K562 (cell line): Measurements from ENCODE around the gene SUOX. TPM values are rescaled to one million over a fixed set of nuclear protein-coding genes. Genes with fewer than 3 reads are reported as not detected.

Experiments used
- ARID4B ChIP-seq: sonication (generic); formaldehyde crosslinking; IDR thresholded peaks from 2 replicates; pipeline ENCODE4 v1.8.0; 2022; ENCODE audit warnings: mild to moderate bottlenecking, missing genetic modification reagents
- E2F6 ChIP-seq, 2 experiments: IDR thresholded peaks; 2 replicates each; pipeline ENCODE4 v1.6.1; 2011; ENCODE audit warnings: borderline replicate concordance in 1 of 2, control low read depth in 1 of 2, low read depth in 1 of 2, low read length in 1 of 2, mild to moderate bottlenecking in 1 of 2, mixed read lengths in 1 of 2, moderate library complexity in 1 of 2; ENCODE audit not compliant: insufficient read depth in 1 of 2, insufficient read length in 1 of 2, poor library complexity in 1 of 2, severe bottlenecking in 1 of 2; ENCODE audit errors: extremely low read depth in 1 of 2
- FOXP1 ChIP-seq: sonication (generic); formaldehyde crosslinking; IDR thresholded peaks from 2 replicates; pipeline ENCODE4 v1.8.0; 2022; ENCODE audit warnings: mild to moderate bottlenecking, missing genetic modification reagents
- MGA ChIP-seq: fragments of 450-650 bp; IDR thresholded peaks from 2 replicates; pipeline ENCODE4 v1.6.1; 2016; ENCODE audit warnings: mild to moderate bottlenecking, moderate library complexity
- SLC30A9 ChIP-seq: fragments of 250-450 bp; sonication (Bioruptor Pico); IDR thresholded peaks from 2 replicates; pipeline ENCODE4 v1.8.0; 2022; ENCODE audit warnings: mild to moderate bottlenecking, moderate library complexity
- polyA plus RNA-seq, 8 experiments: library from polyadenylated mRNA; depleted of rRNA in 4 of 8; stranded (reverse) in 5 of 8; unstranded in 3 of 8; fragments of >200 nt; fragmentation: Nextera tagmentation in 2 of 8; fragmentation: Illumina TruSeq in 1 of 8; extraction: Ambion mirVana in 2 of 8; extraction: Trizol in 1 of 8; gene quantifications; 2 replicates each; pipeline versions ENCODE4 v1.2.1 to v1.2.3, GENCODE V29; 2011 to 2014; ENCODE audit warnings: inconsistent platforms in 1 of 8, missing spikeins in 1 of 8
- total RNA-seq, 7 experiments: library from RNA; depleted of rRNA in 6 of 7; stranded (reverse); fragments of >200 nt in 6 of 7; fragmentation: Illumina TruSeq in 2 of 7; extraction: Trizol in 2 of 7; gene quantifications; 2 replicates each; pipeline versions ENCODE4 v1.2.1 to v1.2.3, GENCODE V29; 2011 to 2021; ENCODE audit warnings: low replicate concordance in 1 of 7

Gene SUOX
- total and polyA plus RNA-seq, 9 of the 15 experiments (the other 6 are each of a cell fraction or from before 2014, with no cell fraction given), result 9.2 to 39.7 (median 25.4) TPM

GRCh38 chr12:55985341-55985740 is 11.7 kb upstream of the SUOX start (continued):
- TF ChIP-seq MGA (no peak), ARID4B (CRISPR knock-in tag) (no peak), E2F6 (IDR thresholded peaks at IDR 0.05; ENCODE audit: borderline replicate concordance in 1 of 2, extremely low read depth in 1 of 2, insufficient read depth in 1 of 2, insufficient read length in 1 of 2, low read depth in 1 of 2, low read length in 1 of 2, poor library complexity in 1 of 2, severe bottlenecking in 1 of 2) (no peak), SLC30A9 (CRISPR knock-in tag) (no peak), FOXP1 (CRISPR knock-in tag) (no peak)
